Fibroblast of mammary gland (primary cell): ENCODE results near the gene FZD4.
A peak's percentile ranks its signal among the peaks of the same experiment; 100 is the strongest.
"Not testable (repeated sequence)": the region's sequence is repeated elsewhere in the genome, so short reads cannot be mapped to it uniquely, and the experiment has no call there.

Experiments
- DNase-seq: peaks from one replicate; pipeline ENCODE4 v3.0.0-alpha.2; 2010; ENCODE audit warnings: low read depth
- H3K4me3 ChIP-seq: 2 replicates; pipeline ENCODE4 v1.5.1; 2011; ENCODE audit warnings: low read depth, mild to moderate bottlenecking, low read length, moderate library complexity; ENCODE audit not compliant: control insufficient read depth
- CTCF ChIP-seq: conservative IDR thresholded peaks from 2 replicates; pipeline ENCODE4 v1.5.1; 2011; ENCODE audit warnings: low read depth, low read length, inconsistent platforms; ENCODE audit not compliant: control insufficient read depth, insufficient read depth

Gene FZD4

GRCh38 chr11:86917589-86917988 lies 37.6 kb downstream of the FZD4 start:
- no peak for DNase-seq

DNA sequence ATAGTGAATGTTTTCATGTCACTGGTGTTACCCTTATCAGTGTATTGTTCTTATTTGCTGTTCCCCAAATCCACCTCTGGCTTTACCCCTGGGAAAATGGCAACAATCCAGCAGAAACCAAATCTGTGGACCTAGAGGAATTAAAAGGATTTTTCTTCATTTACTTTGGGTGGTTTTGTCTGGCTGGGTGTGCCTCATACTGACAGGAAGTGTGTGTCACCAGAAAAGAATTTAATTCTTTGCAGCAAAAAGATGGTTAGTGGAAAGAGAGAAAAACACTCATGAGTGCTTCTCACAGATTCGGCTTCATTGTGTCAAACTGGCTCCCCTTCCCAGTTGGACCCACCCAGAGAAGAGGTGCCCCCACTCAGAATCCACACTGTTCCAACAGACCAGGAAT lies 38.9 kb downstream of the FZD4 start:
- peak; percentile 59 for DNase-seq
- H3K4me3 ChIP-seq = no peak overlapping the region
- no peak for TF ChIP-seq CTCF

More at GRCh38 chr11:86917589-86917988, 37.6 kb downstream of the FZD4 start:
- no peak overlapping the region for H3K4me3 ChIP-seq
- TF ChIP-seq CTCF = no peak

DNA sequence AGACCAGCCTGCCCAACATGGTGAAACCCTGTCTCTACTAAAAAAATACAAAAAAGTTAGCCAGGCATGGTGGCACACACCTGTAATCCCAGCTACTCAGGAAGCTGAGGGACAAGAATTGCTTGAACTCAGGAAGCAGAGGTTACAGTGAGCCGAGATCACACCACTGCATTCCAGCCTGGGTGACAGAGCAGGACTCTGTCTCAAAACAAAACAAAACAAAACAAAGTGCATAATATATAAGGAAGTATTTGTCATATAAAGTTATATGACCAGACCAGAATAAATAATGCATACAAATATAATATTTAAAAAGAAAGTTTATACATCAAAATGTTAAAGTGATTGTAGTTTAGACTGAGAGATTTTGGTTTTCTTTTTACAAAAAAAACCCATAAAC lies 39.3 kb downstream of the FZD4 start:
- not testable (repeated sequence) for DNase-seq, H3K4me3 ChIP-seq

DNA sequence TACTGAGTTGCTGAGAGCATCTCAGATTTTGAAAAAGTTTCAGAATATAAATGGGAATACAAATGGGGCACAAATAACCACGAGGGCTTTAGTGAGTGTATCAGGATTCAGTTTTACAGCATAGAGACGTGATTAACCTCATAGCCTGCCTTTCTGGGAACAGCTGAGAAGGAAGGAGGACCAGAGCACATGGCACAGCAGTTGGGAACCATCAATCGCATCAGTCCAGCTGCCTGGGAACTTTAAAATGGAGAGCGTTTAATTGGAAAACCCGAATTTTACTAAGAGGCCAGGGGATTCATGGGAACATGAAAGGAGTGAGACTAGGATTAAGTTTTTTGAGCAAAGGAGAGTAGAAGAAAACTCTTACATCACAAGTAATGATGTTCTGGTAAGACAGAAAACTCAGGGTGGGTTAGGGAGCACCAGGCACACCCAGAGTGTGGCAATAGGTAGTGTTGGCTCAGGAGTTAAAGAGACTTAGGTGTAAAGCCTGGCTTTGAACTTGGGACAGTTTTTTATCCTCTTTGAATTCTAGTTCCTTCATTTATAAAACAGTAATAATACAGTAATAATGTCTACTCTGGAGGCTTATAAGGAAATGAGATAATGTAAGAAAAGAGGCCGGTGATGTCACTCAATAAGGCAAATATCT lies 40.2 kb downstream of the FZD4 start:
- no peak for DNase-seq
- TF ChIP-seq CTCF = no peak
- H3K4me3 ChIP-seq = no peak overlapping the region

DNA sequence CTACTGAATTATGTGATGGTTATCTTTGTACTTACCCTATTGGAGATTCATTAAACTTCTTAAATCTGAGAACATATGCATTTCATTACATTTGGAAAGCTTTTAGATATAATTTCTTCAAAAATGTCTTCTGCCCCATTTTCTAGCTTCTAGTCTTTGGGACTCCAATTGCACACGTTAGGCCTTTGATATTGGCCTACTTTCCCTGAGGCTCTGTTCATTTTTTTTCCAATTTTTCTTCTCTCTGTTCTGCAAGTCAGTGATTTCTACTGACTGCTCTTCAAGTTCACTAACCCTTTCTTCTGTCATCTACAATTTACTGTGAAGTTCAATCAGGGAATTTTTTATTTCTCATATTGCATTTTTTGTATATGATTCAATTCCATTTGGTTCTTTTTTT lies 43.0 kb downstream of the FZD4 start:
- H3K4me3 ChIP-seq = no peak overlapping the region
- no peak for TF ChIP-seq CTCF
- DNase-seq = no peak

DNA sequence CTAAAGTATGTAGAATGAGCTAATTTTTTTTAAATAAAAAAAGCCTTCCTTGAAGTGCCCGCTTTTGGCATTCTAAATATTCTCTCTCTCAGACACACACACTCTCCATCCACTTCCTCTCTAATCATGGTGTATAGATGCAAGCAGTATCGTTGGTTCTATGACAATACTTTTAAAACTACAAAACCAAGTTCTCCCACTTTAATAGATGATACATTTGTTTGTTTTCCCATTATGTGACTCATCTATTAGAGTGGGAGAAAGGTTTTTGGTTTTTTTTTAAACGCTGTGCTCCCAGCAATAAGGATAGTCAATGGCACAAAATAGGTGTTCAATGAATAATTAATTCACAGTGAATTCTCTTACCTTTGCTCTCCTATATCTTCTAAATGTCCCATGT lies 44.6 kb downstream of the FZD4 start:
- peak; percentile 39 for DNase-seq
- no peak for TF ChIP-seq CTCF
- H3K4me3 ChIP-seq = no peak overlapping the region

DNA sequence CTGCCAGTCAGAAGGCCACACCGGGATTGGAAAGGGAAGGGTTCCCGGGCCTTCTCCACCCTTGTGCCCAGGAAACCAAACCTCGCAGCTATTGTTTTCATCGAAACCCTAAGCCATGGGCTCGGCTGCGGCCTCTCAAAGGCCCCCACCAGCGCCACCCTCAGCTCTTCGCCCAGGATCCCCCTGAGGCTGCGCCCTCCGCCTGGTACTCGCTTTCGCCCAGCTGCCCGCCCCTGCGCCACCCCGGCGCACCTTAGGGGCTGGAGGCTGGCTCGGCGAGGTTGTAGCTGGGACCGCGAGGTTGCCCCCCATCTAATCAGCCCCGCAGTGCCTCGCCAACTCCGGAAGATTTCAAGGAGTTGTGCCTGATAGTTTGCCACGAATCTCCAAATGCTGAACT lies 49.0 kb downstream of the FZD4 start:
- no peak for TF ChIP-seq CTCF
- H3K4me3 ChIP-seq = no peak overlapping the region
- DNase-seq = no peak
